ENCODE measurements around the gene ATF5.

DNA sequence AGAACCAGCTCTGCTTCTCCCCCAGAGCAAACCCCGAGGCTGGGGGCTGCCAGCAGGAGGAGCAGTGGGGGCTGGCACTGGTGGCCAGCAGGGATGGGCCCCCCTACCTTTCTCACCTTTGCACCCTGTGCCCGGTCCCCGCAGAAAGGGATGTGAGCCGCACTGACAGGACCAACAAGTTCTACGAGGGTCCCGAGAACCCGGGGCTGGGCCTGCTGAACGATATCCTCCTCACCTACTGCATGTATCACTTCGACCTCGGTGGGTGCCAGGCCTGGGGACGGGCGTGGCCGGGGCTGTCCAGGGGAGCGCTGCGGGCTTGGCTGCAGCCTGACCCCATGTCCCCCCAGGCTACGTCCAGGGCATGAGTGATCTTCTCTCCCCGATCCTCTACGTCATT lies 44.9 kb upstream of the ATF5 start:
- TF ChIP-seq, protein P1, sequence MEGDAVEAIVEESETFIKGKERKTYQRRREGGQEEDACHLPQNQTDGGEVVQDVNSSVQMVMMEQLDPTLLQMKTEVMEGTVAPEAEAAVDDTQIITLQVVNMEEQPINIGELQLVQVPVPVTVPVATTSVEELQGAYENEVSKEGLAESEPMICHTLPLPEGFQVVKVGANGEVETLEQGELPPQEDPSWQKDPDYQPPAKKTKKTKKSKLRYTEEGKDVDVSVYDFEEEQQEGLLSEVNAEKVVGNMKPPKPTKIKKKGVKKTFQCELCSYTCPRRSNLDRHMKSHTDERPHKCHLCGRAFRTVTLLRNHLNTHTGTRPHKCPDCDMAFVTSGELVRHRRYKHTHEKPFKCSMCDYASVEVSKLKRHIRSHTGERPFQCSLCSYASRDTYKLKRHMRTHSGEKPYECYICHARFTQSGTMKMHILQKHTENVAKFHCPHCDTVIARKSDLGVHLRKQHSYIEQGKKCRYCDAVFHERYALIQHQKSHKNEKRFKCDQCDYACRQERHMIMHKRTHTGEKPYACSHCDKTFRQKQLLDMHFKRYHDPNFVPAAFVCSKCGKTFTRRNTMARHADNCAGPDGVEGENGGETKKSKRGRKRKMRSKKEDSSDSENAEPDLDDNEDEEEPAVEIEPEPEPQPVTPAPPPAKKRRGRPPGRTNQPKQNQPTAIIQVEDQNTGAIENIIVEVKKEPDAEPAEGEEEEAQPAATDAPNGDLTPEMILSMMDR (IDR thresholded peaks at IDR 0.05; ENCODE audit: low read depth, low read length), result no peak
- TF ChIP-seq EZH2phosphoT487 (IDR thresholded peaks at IDR 0.05; ENCODE audit: low read depth), result no peak

Measured in OCI-LY3 (cell line).